GM23248 (cell line): ENCODE results near the gene GTF2H2C.

Experiments
- EZH2 ChIP-seq: fragments of 200-600 bp; sonication (generic); IDR thresholded peaks from 2 replicates; pipeline ENCODE4 v1.6.1; 2018; ENCODE audit warnings: antibody characterized with exemption, mild to moderate bottlenecking; ENCODE audit not compliant: insufficient read depth, poor library complexity, severe bottlenecking
- EZH2phosphoT487 ChIP-seq: fragments of 200-600 bp; sonication (generic); IDR thresholded peaks from 2 replicates; pipeline ENCODE4 v1.6.1; 2018; ENCODE audit warnings: antibody characterized with exemption, moderate library complexity, mild to moderate bottlenecking, low read depth; ENCODE audit not compliant: insufficient read depth

DNA sequence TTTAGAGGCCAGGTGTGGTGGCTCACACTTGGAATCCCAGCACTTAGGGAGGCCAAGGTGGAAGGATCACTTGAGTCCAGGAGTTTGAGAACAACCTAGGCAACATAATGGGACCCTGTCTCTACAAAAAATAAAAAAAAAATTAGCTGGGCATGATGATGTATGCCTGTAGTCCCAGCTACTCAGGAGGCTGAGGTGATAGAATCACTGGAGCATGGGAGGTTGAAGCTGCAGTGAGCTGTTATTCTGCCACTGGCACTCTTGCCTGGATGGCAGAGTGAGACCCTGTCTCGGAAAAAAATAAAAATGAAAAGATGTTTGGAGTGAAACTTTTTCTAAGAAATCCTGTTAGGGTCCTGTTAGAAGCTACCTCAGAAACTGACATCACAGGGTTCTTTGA, 43.2 kb upstream of the GTF2H2C start:
- TF ChIP-seq EZH2phosphoT487: no peak
- TF ChIP-seq EZH2: no peak
